ENCODE results near the gene PCARE. TPM values are rescaled to one million over a fixed set of nuclear protein-coding genes. Genes with fewer than 3 reads are reported as not detected.
A peak's percentile ranks its signal among the peaks of the same experiment; 100 is the strongest.

PCARE gene
- total and polyA plus RNA-seq, 2 of the 8 experiments (the other 6 are each of a cell fraction or from before 2014, with no cell fraction given) = not detected

DNA sequence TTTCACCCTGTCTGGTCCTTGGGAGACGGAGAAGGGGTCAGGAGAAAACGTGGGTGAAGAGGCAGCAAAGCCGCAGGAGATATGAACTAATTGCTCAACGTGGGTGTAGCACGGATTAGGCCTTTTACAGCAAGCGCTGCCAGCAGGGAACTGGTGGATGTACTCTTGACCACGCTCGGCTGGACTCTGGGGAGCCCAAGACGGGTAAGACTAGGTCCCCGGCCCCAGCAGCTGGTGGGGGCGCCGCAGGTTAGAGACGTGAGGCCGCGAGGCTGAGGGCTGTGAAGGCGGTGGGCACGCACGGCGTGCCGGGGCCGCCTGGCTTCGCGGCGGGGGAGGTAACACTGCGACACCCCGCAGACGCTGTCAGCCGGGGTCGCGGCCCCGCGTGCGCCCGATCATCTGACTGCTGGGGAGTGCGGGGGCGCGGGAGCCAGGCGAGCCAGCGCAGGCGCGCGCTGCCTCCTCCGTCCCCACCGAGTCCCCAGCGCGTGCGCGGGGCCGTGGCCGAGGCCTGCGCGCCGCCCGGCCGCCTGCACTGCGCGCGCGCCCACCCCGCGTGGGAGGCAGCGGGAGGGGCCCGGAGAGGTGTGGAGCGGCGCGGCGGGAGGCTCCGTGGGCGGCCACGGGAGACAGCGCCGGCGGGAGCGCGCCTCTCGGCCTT, 40.8 kb upstream of the PCARE start, which contains the start of gene CLIP4 (continued):
- peak; percentile 25 for TF ChIP-seq KDM4A (IDR thresholded peaks at IDR 0.05; ENCODE audit: low read depth, low read length, severe bottlenecking)
- no peak for TF ChIP-seq ZNF274 (IDR thresholded peaks at IDR 0.05; ENCODE audit: borderline replicate concordance, extremely low read depth, low read length)
- TF ChIP-seq HDAC2 (IDR thresholded peaks at IDR 0.05; ENCODE audit: borderline replicate concordance in 1 of 2, low read depth in 2 of 2, low read length in 2 of 2) = peak in 1 of 2 experiments; percentile 50; a peak in 1 of 4 replicates
- TF ChIP-seq SP2 (IDR thresholded peaks at IDR 0.05; ENCODE audit: low read length) = no peak
- TF ChIP-seq, protein P1, sequence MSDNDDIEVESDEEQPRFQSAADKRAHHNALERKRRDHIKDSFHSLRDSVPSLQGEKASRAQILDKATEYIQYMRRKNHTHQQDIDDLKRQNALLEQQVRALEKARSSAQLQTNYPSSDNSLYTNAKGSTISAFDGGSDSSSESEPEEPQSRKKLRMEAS (IDR thresholded peaks at IDR 0.05) = peak; percentile 41; the same call in 1 of the 2 replicates
- no peak for TF ChIP-seq GABPA (IDR thresholded peaks at IDR 0.05; ENCODE audit: borderline replicate concordance, insufficient read depth, low read length)
- TF ChIP-seq SIRT6 (IDR thresholded peaks at IDR 0.05; ENCODE audit: low read length) = no peak
- TF ChIP-seq RBBP5 (IDR thresholded peaks at IDR 0.05; ENCODE audit: borderline replicate concordance, low read depth, low read length) = 0 out of 2 replicates have a peak, but pooled peaks have one; percentile 2
- no peak for TF ChIP-seq CBX8 (IDR thresholded peaks at IDR 0.05; ENCODE audit: borderline replicate concordance, low read depth, low read length)
- TF ChIP-seq, protein P2, sequence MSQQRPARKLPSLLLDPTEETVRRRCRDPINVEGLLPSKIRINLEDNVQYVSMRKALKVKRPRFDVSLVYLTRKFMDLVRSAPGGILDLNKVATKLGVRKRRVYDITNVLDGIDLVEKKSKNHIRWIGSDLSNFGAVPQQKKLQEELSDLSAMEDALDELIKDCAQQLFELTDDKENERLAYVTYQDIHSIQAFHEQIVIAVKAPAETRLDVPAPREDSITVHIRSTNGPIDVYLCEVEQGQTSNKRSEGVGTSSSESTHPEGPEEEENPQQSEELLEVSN (IDR thresholded peaks at IDR 0.05) = 0 out of 2 replicates have a peak, but pooled peaks have one; percentile 18
- TF ChIP-seq SIX5 (IDR thresholded peaks at IDR 0.05; ENCODE audit: low read depth, low read length) = no peak

All from H1 (cell line).